Measurements from ENCODE around the gene KLK3. TPM values are rescaled to one million over a fixed set of nuclear protein-coding genes. Genes with fewer than 3 reads are reported as not detected.

The KLK3 gene
- total and polyA plus RNA-seq, 2 of the 13 experiments (the other 11 are each of a cell fraction or from before 2014, with no cell fraction given), result not detected

DNA sequence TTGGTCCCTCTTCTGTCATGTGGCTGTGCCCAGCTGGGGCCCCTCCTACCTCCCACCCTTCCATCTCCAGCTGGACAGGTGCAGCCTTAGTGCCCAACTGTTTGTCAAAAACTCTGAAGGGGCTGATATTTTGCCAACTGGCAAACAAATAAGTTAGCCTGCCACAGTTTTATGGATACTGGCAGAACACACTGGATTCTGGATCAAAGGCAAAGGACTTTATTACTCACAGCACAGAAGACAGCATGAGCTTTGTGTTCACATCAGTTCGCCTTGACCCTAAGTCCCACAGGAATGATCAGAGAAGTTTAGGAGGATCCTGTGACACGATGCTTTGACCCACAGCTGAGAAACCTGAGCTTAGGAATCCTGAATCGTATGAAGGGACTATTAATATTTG is 34.9 kb downstream of the KLK3 start (continued):
- TF ChIP-seq, protein P1, sequence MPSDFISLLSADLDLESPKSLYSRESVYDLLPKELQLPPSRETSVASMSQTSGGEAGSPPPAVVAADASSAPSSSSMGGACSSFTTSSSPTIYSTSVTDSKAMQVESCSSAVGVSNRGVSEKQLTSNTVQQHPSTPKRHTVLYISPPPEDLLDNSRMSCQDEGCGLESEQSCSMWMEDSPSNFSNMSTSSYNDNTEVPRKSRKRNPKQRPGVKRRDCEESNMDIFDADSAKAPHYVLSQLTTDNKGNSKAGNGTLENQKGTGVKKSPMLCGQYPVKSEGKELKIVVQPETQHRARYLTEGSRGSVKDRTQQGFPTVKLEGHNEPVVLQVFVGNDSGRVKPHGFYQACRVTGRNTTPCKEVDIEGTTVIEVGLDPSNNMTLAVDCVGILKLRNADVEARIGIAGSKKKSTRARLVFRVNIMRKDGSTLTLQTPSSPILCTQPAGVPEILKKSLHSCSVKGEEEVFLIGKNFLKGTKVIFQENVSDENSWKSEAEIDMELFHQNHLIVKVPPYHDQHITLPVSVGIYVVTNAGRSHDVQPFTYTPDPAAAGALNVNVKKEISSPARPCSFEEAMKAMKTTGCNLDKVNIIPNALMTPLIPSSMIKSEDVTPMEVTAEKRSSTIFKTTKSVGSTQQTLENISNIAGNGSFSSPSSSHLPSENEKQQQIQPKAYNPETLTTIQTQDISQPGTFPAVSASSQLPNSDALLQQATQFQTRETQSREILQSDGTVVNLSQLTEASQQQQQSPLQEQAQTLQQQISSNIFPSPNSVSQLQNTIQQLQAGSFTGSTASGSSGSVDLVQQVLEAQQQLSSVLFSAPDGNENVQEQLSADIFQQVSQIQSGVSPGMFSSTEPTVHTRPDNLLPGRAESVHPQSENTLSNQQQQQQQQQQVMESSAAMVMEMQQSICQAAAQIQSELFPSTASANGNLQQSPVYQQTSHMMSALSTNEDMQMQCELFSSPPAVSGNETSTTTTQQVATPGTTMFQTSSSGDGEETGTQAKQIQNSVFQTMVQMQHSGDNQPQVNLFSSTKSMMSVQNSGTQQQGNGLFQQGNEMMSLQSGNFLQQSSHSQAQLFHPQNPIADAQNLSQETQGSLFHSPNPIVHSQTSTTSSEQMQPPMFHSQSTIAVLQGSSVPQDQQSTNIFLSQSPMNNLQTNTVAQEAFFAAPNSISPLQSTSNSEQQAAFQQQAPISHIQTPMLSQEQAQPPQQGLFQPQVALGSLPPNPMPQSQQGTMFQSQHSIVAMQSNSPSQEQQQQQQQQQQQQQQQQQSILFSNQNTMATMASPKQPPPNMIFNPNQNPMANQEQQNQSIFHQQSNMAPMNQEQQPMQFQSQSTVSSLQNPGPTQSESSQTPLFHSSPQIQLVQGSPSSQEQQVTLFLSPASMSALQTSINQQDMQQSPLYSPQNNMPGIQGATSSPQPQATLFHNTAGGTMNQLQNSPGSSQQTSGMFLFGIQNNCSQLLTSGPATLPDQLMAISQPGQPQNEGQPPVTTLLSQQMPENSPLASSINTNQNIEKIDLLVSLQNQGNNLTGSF (CRISPR knock-in tag; IDR thresholded peaks at IDR 0.05), result no peak
- TF ChIP-seq GABPA (IDR thresholded peaks at IDR 0.05; ENCODE audit: low read depth, low read length) (no peak), GABPA (CRISPR knock-in tag; IDR thresholded peaks at IDR 0.05; ENCODE audit: low read depth) (no peak), MTF2 (CRISPR knock-in tag; IDR thresholded peaks at IDR 0.05; ENCODE audit: borderline replicate concordance) (no peak), ZNF235 (CRISPR knock-in tag; IDR thresholded peaks at IDR 0.05; ENCODE audit: borderline replicate concordance) (no peak), KLF11 (CRISPR knock-in tag; IDR thresholded peaks at IDR 0.05) (no peak), HOXA5 (CRISPR knock-in tag; IDR thresholded peaks at IDR 0.05) (no peak), SALL2 (CRISPR knock-in tag; IDR thresholded peaks at IDR 0.05) (no peak), SMARCC2 (IDR thresholded peaks at IDR 0.05) (no peak), ZNF709 (CRISPR knock-in tag; IDR thresholded peaks at IDR 0.05) (no peak), NR2F1 (CRISPR knock-in tag; IDR thresholded peaks at IDR 0.05) (no peak)
- TF ChIP-seq, protein P2, sequence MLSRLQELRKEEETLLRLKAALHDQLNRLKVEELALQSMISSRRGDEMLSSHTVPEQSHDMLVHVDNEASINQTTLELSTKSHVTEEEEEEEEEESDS (CRISPR knock-in tag; IDR thresholded peaks at IDR 0.05; ENCODE audit: borderline replicate concordance), result no peak
- TF ChIP-seq, protein P3, sequence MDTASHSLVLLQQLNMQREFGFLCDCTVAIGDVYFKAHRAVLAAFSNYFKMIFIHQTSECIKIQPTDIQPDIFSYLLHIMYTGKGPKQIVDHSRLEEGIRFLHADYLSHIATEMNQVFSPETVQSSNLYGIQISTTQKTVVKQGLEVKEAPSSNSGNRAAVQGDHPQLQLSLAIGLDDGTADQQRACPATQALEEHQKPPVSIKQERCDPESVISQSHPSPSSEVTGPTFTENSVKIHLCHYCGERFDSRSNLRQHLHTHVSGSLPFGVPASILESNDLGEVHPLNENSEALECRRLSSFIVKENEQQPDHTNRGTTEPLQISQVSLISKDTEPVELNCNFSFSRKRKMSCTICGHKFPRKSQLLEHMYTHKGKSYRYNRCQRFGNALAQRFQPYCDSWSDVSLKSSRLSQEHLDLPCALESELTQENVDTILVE (CRISPR knock-in tag; IDR thresholded peaks at IDR 0.05), result no peak
- TF ChIP-seq, protein P4, sequence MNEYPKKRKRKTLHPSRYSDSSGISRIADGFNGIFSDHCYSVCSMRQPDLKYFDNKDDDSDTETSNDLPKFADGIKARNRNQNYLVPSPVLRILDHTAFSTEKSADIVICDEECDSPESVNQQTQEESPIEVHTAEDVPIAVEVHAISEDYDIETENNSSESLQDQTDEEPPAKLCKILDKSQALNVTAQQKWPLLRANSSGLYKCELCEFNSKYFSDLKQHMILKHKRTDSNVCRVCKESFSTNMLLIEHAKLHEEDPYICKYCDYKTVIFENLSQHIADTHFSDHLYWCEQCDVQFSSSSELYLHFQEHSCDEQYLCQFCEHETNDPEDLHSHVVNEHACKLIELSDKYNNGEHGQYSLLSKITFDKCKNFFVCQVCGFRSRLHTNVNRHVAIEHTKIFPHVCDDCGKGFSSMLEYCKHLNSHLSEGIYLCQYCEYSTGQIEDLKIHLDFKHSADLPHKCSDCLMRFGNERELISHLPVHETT (CRISPR knock-in tag; conservative IDR thresholded peaks at IDR 0.05), result no peak
- TF ChIP-seq, protein P5, sequence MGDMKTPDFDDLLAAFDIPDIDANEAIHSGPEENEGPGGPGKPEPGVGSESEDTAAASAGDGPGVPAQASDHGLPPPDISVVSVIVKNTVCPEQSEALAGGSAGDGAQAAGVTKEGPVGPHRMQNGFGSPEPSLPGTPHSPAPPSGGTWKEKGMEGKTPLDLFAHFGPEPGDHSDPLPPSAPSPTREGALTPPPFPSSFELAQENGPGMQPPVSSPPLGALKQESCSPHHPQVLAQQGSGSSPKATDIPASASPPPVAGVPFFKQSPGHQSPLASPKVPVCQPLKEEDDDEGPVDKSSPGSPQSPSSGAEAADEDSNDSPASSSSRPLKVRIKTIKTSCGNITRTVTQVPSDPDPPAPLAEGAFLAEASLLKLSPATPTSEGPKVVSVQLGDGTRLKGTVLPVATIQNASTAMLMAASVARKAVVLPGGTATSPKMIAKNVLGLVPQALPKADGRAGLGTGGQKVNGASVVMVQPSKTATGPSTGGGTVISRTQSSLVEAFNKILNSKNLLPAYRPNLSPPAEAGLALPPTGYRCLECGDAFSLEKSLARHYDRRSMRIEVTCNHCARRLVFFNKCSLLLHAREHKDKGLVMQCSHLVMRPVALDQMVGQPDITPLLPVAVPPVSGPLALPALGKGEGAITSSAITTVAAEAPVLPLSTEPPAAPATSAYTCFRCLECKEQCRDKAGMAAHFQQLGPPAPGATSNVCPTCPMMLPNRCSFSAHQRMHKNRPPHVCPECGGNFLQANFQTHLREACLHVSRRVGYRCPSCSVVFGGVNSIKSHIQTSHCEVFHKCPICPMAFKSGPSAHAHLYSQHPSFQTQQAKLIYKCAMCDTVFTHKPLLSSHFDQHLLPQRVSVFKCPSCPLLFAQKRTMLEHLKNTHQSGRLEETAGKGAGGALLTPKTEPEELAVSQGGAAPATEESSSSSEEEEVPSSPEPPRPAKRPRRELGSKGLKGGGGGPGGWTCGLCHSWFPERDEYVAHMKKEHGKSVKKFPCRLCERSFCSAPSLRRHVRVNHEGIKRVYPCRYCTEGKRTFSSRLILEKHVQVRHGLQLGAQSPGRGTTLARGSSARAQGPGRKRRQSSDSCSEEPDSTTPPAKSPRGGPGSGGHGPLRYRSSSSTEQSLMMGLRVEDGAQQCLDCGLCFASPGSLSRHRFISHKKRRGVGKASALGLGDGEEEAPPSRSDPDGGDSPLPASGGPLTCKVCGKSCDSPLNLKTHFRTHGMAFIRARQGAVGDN (CRISPR knock-in tag; IDR thresholded peaks at IDR 0.05), result no peak

All from HepG2 (cell line).